H1 (cell line): Measurements from ENCODE around the gene SLC13A3. TPM values are rescaled to one million over a fixed set of nuclear protein-coding genes. Genes with fewer than 3 reads are reported as not detected.

Source experiments
- ATF2 ChIP-seq: IDR thresholded peaks from 2 replicates; pipeline ENCODE4 v1.6.1; 2012; ENCODE audit warnings: low read length, inconsistent platforms
- ATF3 ChIP-seq: IDR thresholded peaks from 2 replicates; pipeline ENCODE4 v1.6.1; 2011; ENCODE audit warnings: low read depth, mild to moderate bottlenecking, low read length; ENCODE audit not compliant: insufficient read depth
- CHD7 ChIP-seq: fragments of 300-600 bp; sonication (generic); IDR thresholded peaks from 2 replicates; pipeline ENCODE4 v1.7.1; 2012; ENCODE audit warnings: low read length, moderate library complexity, mild to moderate bottlenecking, inconsistent platforms; ENCODE audit not compliant: insufficient replicate concordance
- HDAC6 ChIP-seq: IDR thresholded peaks from one replicate; pipeline ENCODE4 v1.7.1; 2012; ENCODE audit warnings: low read depth, mild to moderate bottlenecking, inconsistent platforms, low read length, moderate library complexity
- PHF8 ChIP-seq: fragments of 200-600 bp; sonication (generic); conservative IDR thresholded peaks from 2 replicates; pipeline ENCODE4 v1.7.1; 2012; ENCODE audit warnings: low read depth, mild to moderate bottlenecking, inconsistent platforms, low read length, moderate library complexity
- POLR2A ChIP-seq, 2 experiments: IDR thresholded peaks; 1 replicate in 1 of 2; 2 replicates in 1 of 2; pipeline ENCODE4 v1.6.1; 2011; ENCODE audit warnings: low read depth in 2 of 2, low read length in 2 of 2, mild to moderate bottlenecking in 2 of 2; ENCODE audit errors: control extremely low read depth in 1 of 2
- RBBP5 ChIP-seq: IDR thresholded peaks from 2 replicates; pipeline ENCODE4 v1.7.1; 2012; ENCODE audit warnings: low read depth, mild to moderate bottlenecking, inconsistent platforms, low read length, moderate library complexity, borderline replicate concordance
- SP2 ChIP-seq: IDR thresholded peaks from 2 replicates; pipeline ENCODE4 v1.6.1; 2012; ENCODE audit warnings: mild to moderate bottlenecking, low read length, inconsistent platforms
- polyA plus RNA-seq, 7 experiments: library from polyadenylated mRNA; depleted of rRNA in 3 of 7; stranded (reverse) in 5 of 7; unstranded in 2 of 7; fragments of >200 nt in 5 of 7; fragments of 200-250 nt in 2 of 7; gene quantifications; 1 replicate in 5 of 7; 2 replicates in 1 of 7; 4 replicates in 1 of 7; pipeline versions ENCODE4 v1.2.1 to v1.2.3, GENCODE V29; 2011 to 2013; ENCODE audit warnings: missing spikeins in 2 of 7, mixed read lengths in 2 of 7
- total RNA-seq: library from RNA; stranded (reverse); fragmentation: NEBNext Ultra II Directional; extraction: Animal tissue kit (Norgen Biotek cat#: 25700); gene quantifications from 2 replicates; pipeline ENCODE4 v1.2.1, GENCODE V29; 2021

The SLC13A3 gene
- total and polyA plus RNA-seq, 2 of the 8 experiments (the other 6 are each of a cell fraction or from before 2014, with no cell fraction given) = 9.4 to 12.6 TPM

- no peak for TF ChIP-seq CHD7
- no peak for TF ChIP-seq RBBP5
- TF ChIP-seq PHF8 = no peak
- no peak for TF ChIP-seq ATF2
- no peak for TF ChIP-seq ATF3
- TF ChIP-seq SP2 = no peak
- TF ChIP-seq HDAC6 = no peak
- TF ChIP-seq POLR2A (IDR thresholded peaks at IDR 0.05; ENCODE audit: control extremely low read depth in 1 of 2, low read depth in 2 of 2, low read length in 2 of 2) = no peak
Measured at GRCh38 chr20:46644160-46644559, 7.1 kb downstream of the SLC13A3 start (continued).
